Tibial artery (tissue), 4 donors: Measurements from ENCODE around the gene AP2M1.
"Not testable (repeated sequence)": the region's sequence is repeated elsewhere in the genome, so short reads cannot be mapped to it uniquely, and the experiment has no call there.

Experiments used
- DNase-seq, 2 donors: peaks; one replicate each; pipeline ENCODE4 v3.0.0-alpha.2; 2019
- H3K27ac ChIP-seq, 2 donors: fragments of 200-600 bp; sonication (generic) in 1 of 2; 1 replicate in 1 of 2; 2 replicates in 1 of 2; pipeline ENCODE4 v1.5.1; 2018 to 2019; ENCODE audit warnings: mild to moderate bottlenecking in 1 of 2
- H3K27me3 ChIP-seq, 2 donors: fragments of 200-600 bp; sonication (generic) in 1 of 2; one replicate each; pipeline versions ENCODE4 v1.5.1 to v1.6.0; 2016 to 2019
- H3K36me3 ChIP-seq, 3 donors: fragments of 200-600 bp; sonication (generic) in 2 of 3; one replicate each; pipeline ENCODE4 v1.5.1; 2016 to 2019; ENCODE audit warnings: mild to moderate bottlenecking in 2 of 3
- H3K4me1 ChIP-seq, 4 donors: fragments of 200-600 bp; sonication (generic) in 2 of 4; 1 replicate in 3 of 4; 2 replicates in 1 of 4; pipeline ENCODE4 v1.5.1; 2016 to 2019
- H3K4me3 ChIP-seq, 2 donors: fragments of 200-600 bp; sonication (generic) in 1 of 2; 1 replicate in 1 of 2; 2 replicates in 1 of 2; pipeline ENCODE4 v1.5.1; 2018 to 2019; ENCODE audit warnings: mild to moderate bottlenecking in 2 of 2
- H3K9me3 ChIP-seq, 3 donors: fragments of 200-600 bp; sonication (generic) in 1 of 3; one replicate each; pipeline ENCODE4 v1.5.1; 2016 to 2019
- CTCF ChIP-seq, 2 experiments: fragments of 200-600 bp in 1 of 2; fragments of 450-650 bp in 1 of 2; IDR thresholded peaks; one replicate each; pipeline ENCODE4 v1.5.1; 2017 to 2019; ENCODE audit warnings: antibody characterized with exemption in 2 of 2, mild to moderate bottlenecking in 1 of 2, moderate library complexity in 1 of 2
- intact Hi-C: fragments of 100-400 bp; cut with DNase I; formaldehyde crosslinking; loops from one replicate; pipeline ENCODE4 v1.15.0; 2023; ENCODE audit warnings: low total_unique reads

AP2M1 gene

GRCh38 chr3:184149123-184149522, 25.5 kb upstream of the AP2M1 start:
- Histone ChIP-seq H3K4me1 (peaks cover 0 to 8% (median 2%) of the 10 kb centered on the region in 4 donors), H3K36me3 (peaks cover 25 to 30% (median 27%) of the 10 kb centered on the region in 3 donors), H3K9me3 (no peaks in the 10 kb centered on the region), H3K27ac (no peak overlapping the region), H3K4me3 (no peak overlapping the region), H3K27me3 (no peaks in the 10 kb centered on the region)
- no peak for TF ChIP-seq CTCF (IDR thresholded peaks at IDR 0.05)
- DNase-seq = no peak
- intact Hi-C loops = no loop called here

GRCh38 chr3:184149770-184150169, 24.9 kb upstream of the AP2M1 start:
- peaks cover 0 to 15% (median 5%) of the 10 kb centered on the region in 4 donors for H3K4me1 ChIP-seq
- H3K4me3 ChIP-seq, H3K27ac ChIP-seq, DNase-seq, H3K27me3 ChIP-seq, H3K9me3 ChIP-seq: not testable (repeated sequence)
- intact Hi-C loops = loop anchor here (5.0 kb wide), 1 partner anchor 38 kb away; the partner anchor contains the start of gene ABCF3
- peaks cover 19 to 23% (median 20%) of the 10 kb centered on the region in 3 donors for H3K36me3 ChIP-seq

GRCh38 chr3:184154885-184155643, 19.6 kb upstream of the AP2M1 start, which contains the start of gene DVL3:
Gene DVL3, plus strand, starts transcription at chr3:184155377. Its CDS starts 259 bp downstream, at chr3:184155636.
- Histone ChIP-seq H3K4me3 (peak within 1 kb of the TSS; percentile 95 to 97), H3K9me3 (no peaks in the 10 kb centered on the region), H3K27ac (peak within 1 kb of the TSS; percentile 94 to 98), H3K27me3 (no peaks in the 10 kb centered on the region), H3K36me3 (no peaks in the 10 kb centered on the region), H3K4me1 (peaks cover 0 to 52% (median 33%) of the 10 kb centered on the region in 4 donors)
- no peak for TF ChIP-seq CTCF (IDR thresholded peaks at IDR 0.05)
- DNase-seq = peak; percentile 68 to 87
- intact Hi-C loops = loop anchor here (2.0 to 5.0 kb wide), 2 partner anchors 20 to 32 kb away; partner anchors contain the start of genes ABCF3 and AP2M1

GRCh38 chr3:184155644-184156521, 18.8 kb upstream of the AP2M1 start:
- intact Hi-C loops = loop anchor here (2.0 kb wide), 2 partner anchors 19 to 21 kb away; partner anchors contain the start of genes AP2M1 and EIF2B5
- peaks cover 0 to 60% (median 41%) of the 10 kb centered on the region in 4 donors for H3K4me1 ChIP-seq
- peak in 1 of 2 donors; percentile 80 for DNase-seq

GRCh38 chr3:184156522-184156955, 18.1 kb upstream of the AP2M1 start:
- peaks cover 0 to 67% (median 48%) of the 10 kb centered on the region in 4 donors for H3K4me1 ChIP-seq
- peak overlapping the region; percentile 94 to 98 for H3K27ac ChIP-seq
- H3K36me3 ChIP-seq = no peaks in the 10 kb centered on the region
- H3K4me3 ChIP-seq = peak overlapping the region; percentile 95 to 97
- H3K9me3 ChIP-seq = no peaks in the 10 kb centered on the region
- intact Hi-C loops = loop anchor here (2.0 kb wide), 1 partner anchor 22 kb away; the partner anchor contains the start of gene EIF2B5
- H3K27me3 ChIP-seq = no peaks in the 10 kb centered on the region
- peak in 1 of 2 donors; percentile 89 for DNase-seq
- no peak for TF ChIP-seq CTCF (IDR thresholded peaks at IDR 0.05)

More at GRCh38 chr3:184155644-184156521, 18.8 kb upstream of the AP2M1 start:
- no peaks in the 10 kb centered on the region for H3K9me3 ChIP-seq
- H3K27me3 ChIP-seq = no peaks in the 10 kb centered on the region
- TF ChIP-seq CTCF (IDR thresholded peaks at IDR 0.05) = no peak
- H3K36me3 ChIP-seq = no peaks in the 10 kb centered on the region
- peak overlapping the region; percentile 95 to 97 for H3K4me3 ChIP-seq
- peak overlapping the region; percentile 94 to 98 for H3K27ac ChIP-seq
